Transverse colon (tissue), 4 donors: ENCODE data around the gene RAB34. TPM values are rescaled to one million over a fixed set of nuclear protein-coding genes. Genes with fewer than 3 reads are reported as not detected.

ENCODE experiments used
- DNase-seq: peaks from one replicate; pipeline ENCODE4 v3.0.0-alpha.2; 2019
- H3K27ac ChIP-seq, 4 donors: fragments of 200-600 bp; sonication (generic); 2 replicates each; pipeline ENCODE4 v1.5.1; 2016 to 2018; ENCODE audit warnings: inconsistent platforms in 4 of 4
- H3K27me3 ChIP-seq: fragments of 200-600 bp; sonication (generic); 2 replicates; pipeline ENCODE4 v1.5.1; 2017; ENCODE audit warnings: inconsistent platforms
- H3K36me3 ChIP-seq, 4 donors: fragments of 200-600 bp; sonication (generic); 2 replicates each; pipeline ENCODE4 v1.5.1; 2017 to 2019; ENCODE audit warnings: inconsistent platforms in 4 of 4
- H3K4me1 ChIP-seq, 4 donors: fragments of 200-600 bp; sonication (generic); 2 replicates each; pipeline ENCODE4 v1.5.1; 2017 to 2020; ENCODE audit warnings: inconsistent platforms in 4 of 4
- H3K4me3 ChIP-seq, 4 donors: fragments of 200-600 bp; sonication (generic); 1 replicate in 1 of 4; 2 replicates in 3 of 4; pipeline versions ENCODE4 v1.5.1 to v1.6.1; 2017 to 2019; ENCODE audit warnings: inconsistent platforms in 4 of 4
- H3K9me3 ChIP-seq, 2 donors: fragments of 200-600 bp; sonication (generic); 2 replicates each; pipeline ENCODE4 v1.5.1; 2017 to 2019; ENCODE audit warnings: inconsistent platforms in 2 of 2
- EP300 ChIP-seq: sonication (generic); formaldehyde crosslinking; IDR thresholded peaks from one replicate; pipeline ENCODE4 v1.6.1; 2017; ENCODE audit warnings: antibody characterized with exemption, low read depth
- POLR2A ChIP-seq: fragments of 450-650 bp; IDR thresholded peaks from one replicate; pipeline ENCODE4 v1.6.1; 2016; ENCODE audit warnings: antibody characterized with exemption, mild to moderate bottlenecking, moderate library complexity
- POLR2AphosphoS5 ChIP-seq, 3 donors: sonication (generic); formaldehyde crosslinking; IDR thresholded peaks; one replicate each; pipeline ENCODE4 v1.6.1; 2016; ENCODE audit warnings: antibody characterized with exemption in 3 of 3
- WGBS, 2 donors: methylation state at CpG; one replicate each; pipeline ENCODE4 v1.1.5; 2018; ENCODE audit warnings: low coverage in 1 of 2; 5-methylcytosine and 5-hydroxymethylcytosine counted together
- in situ Hi-C, 4 donors: fragments of 200-750 bp; cut with MboI; loops; one replicate each; pipeline versions ENCODE4 v1.15.0 to v1.15.1; 2017; ENCODE audit warnings: low sequenced_read_pairs in 3 of 4, low pct_ligation_motif_present in 1 of 4, low pct_unique_long_range_greater_than_20kb in 1 of 4
- intact Hi-C: fragments of 100-400 bp; cut with DNase I; formaldehyde crosslinking; loops from one replicate; pipeline ENCODE4 v1.15.1; 2023; ENCODE audit warnings: low total_unique reads
- total RNA-seq, 4 donors: library from RNA; depleted of rRNA; stranded (reverse); fragments of >200 nt; gene quantifications; one replicate each; pipeline ENCODE4 v1.1.0, GENCODE V29; 2016
- TF ChIP-seq, protein P1 (sequence below), 5 experiments: fragments of 200-600 bp in 3 of 5; fragments of 450-650 bp in 2 of 5; sonication (generic) in 3 of 5; IDR thresholded peaks; 1 replicate in 2 of 5; 2 replicates in 3 of 5; pipeline ENCODE4 v1.5.1; 2016 to 2017; ENCODE audit warnings: antibody characterized with exemption in 5 of 5, inconsistent platforms in 3 of 5, mild to moderate bottlenecking in 2 of 5, moderate library complexity in 1 of 5

Gene RAB34
- total RNA-seq, 4 donors from 2014 or later: 41.1 to 60.5 (median 50.0) TPM

GRCh38 chr17:28734712-28735241 lies 17.1 kb upstream of the RAB34 start:
- DNase-seq: no peak
- in situ Hi-C loops (no loop called here), intact Hi-C loops (no loop called here)
- TF ChIP-seq POLR2AphosphoS5 (IDR thresholded peaks at IDR 0.05) (no peak), EP300 (no peak), POLR2A (no peak)
- TF ChIP-seq, protein P1, sequence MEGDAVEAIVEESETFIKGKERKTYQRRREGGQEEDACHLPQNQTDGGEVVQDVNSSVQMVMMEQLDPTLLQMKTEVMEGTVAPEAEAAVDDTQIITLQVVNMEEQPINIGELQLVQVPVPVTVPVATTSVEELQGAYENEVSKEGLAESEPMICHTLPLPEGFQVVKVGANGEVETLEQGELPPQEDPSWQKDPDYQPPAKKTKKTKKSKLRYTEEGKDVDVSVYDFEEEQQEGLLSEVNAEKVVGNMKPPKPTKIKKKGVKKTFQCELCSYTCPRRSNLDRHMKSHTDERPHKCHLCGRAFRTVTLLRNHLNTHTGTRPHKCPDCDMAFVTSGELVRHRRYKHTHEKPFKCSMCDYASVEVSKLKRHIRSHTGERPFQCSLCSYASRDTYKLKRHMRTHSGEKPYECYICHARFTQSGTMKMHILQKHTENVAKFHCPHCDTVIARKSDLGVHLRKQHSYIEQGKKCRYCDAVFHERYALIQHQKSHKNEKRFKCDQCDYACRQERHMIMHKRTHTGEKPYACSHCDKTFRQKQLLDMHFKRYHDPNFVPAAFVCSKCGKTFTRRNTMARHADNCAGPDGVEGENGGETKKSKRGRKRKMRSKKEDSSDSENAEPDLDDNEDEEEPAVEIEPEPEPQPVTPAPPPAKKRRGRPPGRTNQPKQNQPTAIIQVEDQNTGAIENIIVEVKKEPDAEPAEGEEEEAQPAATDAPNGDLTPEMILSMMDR (IDR thresholded peaks at IDR 0.05): no peak
- Histone ChIP-seq H3K9me3 (no peaks in the 10 kb centered on the region), H3K4me3 (no peak overlapping the region), H3K27ac (no peak overlapping the region), H3K36me3 (no peaks in the 10 kb centered on the region), H3K4me1 (peaks cover 0 to 6% (median under 1%) of the 10 kb centered on the region in 4 donors), H3K27me3 (no peaks in the 10 kb centered on the region)
- 91 to 94% methylated on average over 3 to 10 of the region's 10 CpGs for WGBS, 2 donors

- intact Hi-C loops: no loop called here
- Histone ChIP-seq H3K4me3 (no peak overlapping the region), H3K27me3 (no peaks in the 10 kb centered on the region), H3K4me1 (peaks cover 0 to 14% (median 8%) of the 10 kb centered on the region in 4 donors), H3K27ac (no peak overlapping the region), H3K36me3 (no peaks in the 10 kb centered on the region), H3K9me3 (no peaks in the 10 kb centered on the region)
- no peak for TF ChIP-seq EP300
- TF ChIP-seq POLR2A: no peak
- TF ChIP-seq, protein P1 (IDR thresholded peaks at IDR 0.05): no peak
- no peak for TF ChIP-seq POLR2AphosphoS5 (IDR thresholded peaks at IDR 0.05)
- DNase-seq: no peak
- 83 to 85% methylated on average over 1 of the region's 1 CpG for WGBS, 2 donors
- in situ Hi-C loops: no loop called here
Observed at GRCh38 chr17:28733346-28733745, 15.7 kb upstream of the RAB34 start.

DNA sequence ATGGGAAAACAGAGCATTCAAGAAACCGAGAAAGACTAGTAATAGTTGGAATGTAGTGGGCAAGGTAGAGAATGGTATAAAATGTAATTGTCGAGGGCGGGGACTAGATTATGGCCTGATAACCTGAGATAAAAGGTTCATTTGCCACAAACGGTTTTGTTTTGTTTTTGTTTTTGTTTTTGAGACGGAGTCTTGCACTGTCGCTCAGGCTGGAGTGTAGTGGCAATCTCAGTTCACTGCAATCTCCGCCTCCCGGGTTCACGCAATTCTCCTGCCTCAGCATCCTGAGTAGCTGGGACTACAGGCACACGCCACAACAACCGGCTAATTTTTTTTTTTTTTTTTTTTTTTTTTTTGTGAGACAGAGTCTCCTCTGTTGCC lies 12.3 kb upstream of the RAB34 start:
- TF ChIP-seq POLR2A: no peak
- TF ChIP-seq EP300: no peak
- TF ChIP-seq, protein P1 (IDR thresholded peaks at IDR 0.05): no peak
- no peak for TF ChIP-seq POLR2AphosphoS5 (IDR thresholded peaks at IDR 0.05)
- H3K4me1 ChIP-seq: peaks cover 14 to 39% (median 31%) of the 10 kb centered on the region in 4 donors
- no peaks in the 10 kb centered on the region for H3K9me3 ChIP-seq
- H3K36me3 ChIP-seq: no peaks in the 10 kb centered on the region
- in situ Hi-C loops: no loop called here
- no peaks in the 10 kb centered on the region for H3K27me3 ChIP-seq
- no peak for DNase-seq
- peak overlapping the region; percentile 97 to 98 (median 97) for H3K27ac ChIP-seq
- H3K4me3 ChIP-seq: peak overlapping the region in 1 of 4 donors; percentile 77
- 40 to 42% methylated on average over 11 of the region's 11 CpGs for WGBS, 2 donors
- intact Hi-C loops: loop anchor here (10.0 kb wide), 2 partner anchors 225 to 385 kb away; partner anchors contain the start of gene PHF12

GRCh38 chr17:28728364-28729200 lies 10.9 kb upstream of the RAB34 start, which contains the start of gene NEK8:
Gene NEK8 (plus strand): TSS chr17:28728788. CDS start chr17:28728814, 26 bp downstream.
- Histone ChIP-seq H3K36me3 (peaks cover 0 to 11% (median 1%) of the 10 kb centered on the region in 4 donors), H3K27ac (peak within 1 kb of the TSS; percentile 97 to 98 (median 97)), H3K4me1 (peaks cover 14 to 48% (median 38%) of the 10 kb centered on the region in 4 donors), H3K27me3 (no peaks in the 10 kb centered on the region), H3K9me3 (no peaks in the 10 kb centered on the region), H3K4me3 (peak within 1 kb of the TSS; percentile 60 to 77 (median 64))
- in situ Hi-C loops: no loop called here
- TF ChIP-seq POLR2AphosphoS5 (IDR thresholded peaks at IDR 0.05): peak; percentile 82 to 91 (median 85)
- no peak for TF ChIP-seq EP300
- TF ChIP-seq POLR2A: peak; percentile 77
- TF ChIP-seq, protein P1 (IDR thresholded peaks at IDR 0.05): no peak
- peak; percentile 99 for DNase-seq
- intact Hi-C loops: loop anchor here (10.0 kb wide), 2 partner anchors 226 to 386 kb away; partner anchors contain the start of gene PHF12
- 0% methylated on average over 4 to 63 of the region's 64 CpGs for WGBS, 2 donors
